ENCODE data around the gene RPP25L. TPM values are rescaled to one million over a fixed set of nuclear protein-coding genes. Genes with fewer than 3 reads are reported as not detected.

The RPP25L gene, protein sequence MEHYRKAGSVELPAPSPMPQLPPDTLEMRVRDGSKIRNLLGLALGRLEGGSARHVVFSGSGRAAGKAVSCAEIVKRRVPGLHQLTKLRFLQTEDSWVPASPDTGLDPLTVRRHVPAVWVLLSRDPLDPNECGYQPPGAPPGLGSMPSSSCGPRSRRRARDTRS
- total RNA-seq = 18.0 and 56.4 TPM in 2 replicates

DNA sequence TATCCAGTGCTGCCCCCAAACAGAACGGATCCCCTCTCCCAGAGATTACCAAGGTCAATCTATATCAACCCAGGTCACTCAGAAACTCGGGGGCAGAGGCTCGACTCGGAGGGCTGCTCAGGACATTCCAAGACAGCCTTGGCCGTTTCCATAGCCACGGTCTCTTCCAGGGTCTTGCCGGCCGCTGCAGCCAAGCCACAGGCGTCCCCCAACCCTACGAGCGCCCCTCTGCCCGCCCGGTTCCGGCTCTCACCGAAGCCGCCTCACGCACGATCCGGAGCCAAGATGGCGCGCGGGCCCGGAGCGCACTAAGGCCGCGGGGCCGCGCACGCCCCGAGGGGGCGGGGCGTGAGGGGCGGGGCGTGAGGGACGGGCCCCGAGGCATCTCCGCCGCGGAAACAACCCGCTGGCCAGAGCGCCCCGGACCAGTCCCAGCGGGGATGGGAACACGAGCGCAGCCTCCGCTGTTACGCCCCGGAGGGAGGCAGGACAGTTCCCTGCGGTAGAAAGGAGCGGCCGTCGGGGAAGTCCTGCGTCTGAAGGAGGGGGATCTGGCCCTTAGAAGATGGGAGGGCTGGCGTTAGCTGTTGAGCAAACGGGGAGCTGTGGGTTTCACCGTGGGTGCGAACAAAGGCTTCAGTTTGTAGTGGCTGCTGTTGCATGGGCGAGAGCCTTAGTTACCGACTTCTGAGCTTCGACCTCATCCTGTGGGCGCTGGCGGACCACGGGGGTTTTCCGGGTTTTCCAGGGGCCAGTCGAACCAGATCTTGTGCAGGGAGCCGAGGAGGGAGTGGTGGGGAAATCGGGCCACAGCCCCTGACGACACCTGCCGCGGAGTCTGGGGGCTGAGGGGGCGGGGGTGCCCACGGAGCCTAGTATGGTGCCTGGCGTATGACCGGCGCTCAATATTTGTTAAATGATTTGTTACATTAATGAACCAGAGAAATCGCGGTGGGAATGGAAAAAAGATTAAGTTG lies at the start of gene RPP25L:
TSS of gene RPP25L (minus strand) at position 287 of the 977 bp plus-strand sequence. CDS start 801 bp downstream, outside the sequence.

DNA sequence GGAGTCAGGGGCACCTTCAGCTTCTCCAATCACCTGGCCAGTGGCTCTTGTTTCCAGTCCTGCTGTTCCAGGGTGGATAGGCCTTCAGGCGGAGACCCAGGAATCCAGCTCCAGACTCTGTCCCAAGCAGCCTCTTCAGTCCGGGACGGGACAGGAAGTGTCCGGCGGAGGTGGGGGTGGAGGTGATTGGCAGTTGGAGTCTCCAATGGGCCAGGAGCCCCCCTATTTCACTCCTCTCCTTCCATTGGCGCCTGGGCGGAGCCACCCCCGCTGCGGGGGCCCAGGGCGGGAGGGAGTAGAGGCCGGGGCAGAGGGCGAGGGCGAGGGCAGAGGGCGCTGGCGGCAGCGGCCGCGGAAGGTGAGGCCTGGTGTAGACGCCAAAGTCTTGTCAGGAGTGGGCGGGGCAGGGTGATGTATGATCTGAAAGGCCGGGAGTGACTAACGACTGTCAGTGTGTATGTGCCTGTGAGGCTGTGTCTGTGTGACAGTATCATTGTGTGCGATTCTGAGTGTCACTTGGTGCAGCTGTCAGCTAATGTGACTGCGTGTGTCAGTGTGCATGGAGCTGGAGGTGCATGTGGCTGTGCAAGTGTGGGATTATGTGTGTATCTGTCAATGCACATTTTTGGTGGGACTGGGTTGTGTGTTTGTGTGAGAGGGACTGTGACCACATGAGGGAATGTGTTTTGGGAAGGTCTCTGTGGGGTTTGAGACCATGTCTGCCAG lies 40.1 kb upstream of the RPP25L start, which contains the start of gene IL11RA:
TSS of gene IL11RA (plus strand) at position 310 of the 726 bp plus-strand sequence. CDS start 3,033 bp downstream, outside the sequence.

DNA sequence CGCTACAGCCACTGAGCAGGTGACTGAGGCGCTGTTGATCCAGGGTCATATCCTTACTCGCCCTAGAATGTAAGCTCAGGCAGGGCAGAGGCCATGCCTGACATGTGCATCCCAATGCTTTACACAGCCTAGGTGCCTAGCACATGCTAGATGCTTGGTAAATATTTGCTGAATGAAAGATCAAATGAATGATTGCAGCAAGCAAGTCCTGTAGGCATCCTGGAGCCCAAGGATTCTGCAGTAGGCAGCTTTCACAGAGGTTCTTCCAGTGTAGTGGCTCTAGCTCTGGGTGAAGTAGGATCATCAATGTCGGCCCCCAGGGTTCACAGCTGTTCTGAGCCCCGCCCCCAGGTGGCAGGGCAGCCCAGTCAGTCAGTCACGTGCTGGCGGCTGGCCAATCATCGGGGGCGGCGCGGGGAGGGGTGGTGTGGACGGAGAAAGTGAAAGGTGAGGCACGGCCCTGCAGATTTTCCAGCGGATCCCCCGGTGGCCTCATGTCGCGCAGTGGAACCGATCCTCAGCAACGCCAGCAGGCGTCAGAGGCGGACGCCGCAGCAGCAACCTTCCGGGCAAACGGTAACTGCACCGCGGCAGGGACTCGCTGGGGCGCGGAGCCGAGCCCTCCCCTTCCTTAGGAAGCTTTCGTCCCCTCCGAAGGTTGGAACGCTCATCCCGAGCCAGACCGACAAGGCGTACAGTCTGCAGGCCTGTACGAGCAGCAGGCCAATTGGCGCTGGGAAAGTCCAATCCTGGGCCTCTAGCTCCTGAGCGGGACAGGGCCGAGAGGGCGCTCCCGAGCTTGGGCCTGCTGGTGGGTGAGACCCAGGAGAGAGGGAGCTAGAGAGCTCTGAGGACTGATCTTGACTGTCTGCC lies 34.5 kb upstream of the RPP25L start, which contains the start of gene GALT:
TSS of gene GALT (plus strand) at position 465 of the 873 bp plus-strand sequence. CDS start at position 495, 30 bp downstream.

DNA sequence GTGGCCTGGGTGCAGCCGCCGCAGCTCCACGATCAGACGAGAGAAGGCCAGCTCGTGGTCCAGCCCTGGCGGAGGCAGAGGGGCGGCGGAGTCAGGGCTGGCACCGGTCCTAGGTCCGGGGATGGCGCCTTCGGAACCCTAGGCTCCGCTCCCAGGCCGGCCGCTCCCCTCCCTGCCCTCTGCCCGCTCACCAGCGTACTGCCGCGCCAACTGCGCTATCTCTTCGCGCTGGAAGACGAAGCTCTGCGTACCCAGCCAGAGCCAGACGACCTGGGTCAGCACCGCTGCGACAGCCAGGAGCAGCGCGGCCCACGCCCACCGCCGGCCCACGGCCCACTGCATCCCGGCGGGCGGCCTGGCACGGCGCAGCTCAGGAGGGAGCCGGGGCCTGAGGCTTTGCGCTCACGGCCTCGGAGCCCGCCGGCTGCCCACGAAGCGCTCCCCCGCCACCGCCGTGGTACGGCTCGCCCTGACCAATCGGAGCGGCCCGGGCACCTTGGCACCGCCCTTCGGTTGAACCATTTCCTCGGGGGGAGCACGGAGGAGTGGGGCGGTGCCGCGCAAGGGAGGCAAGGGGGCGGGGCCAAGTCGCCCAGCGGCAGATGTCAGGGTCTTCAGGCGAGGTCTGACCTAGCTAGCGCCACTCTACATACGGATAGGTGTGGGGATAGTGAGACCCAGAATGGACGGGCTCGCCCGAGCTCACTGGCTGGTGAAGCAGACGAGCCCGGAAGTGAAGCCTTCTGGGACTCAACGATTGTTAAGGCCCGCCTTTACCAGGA lies 25.6 kb upstream of the RPP25L start, which contains the start of gene SIGMAR1:
TSS of gene SIGMAR1 (minus strand) at position 432 of the 782 bp plus-strand sequence. CDS start at position 342, 90 bp downstream.

DNA sequence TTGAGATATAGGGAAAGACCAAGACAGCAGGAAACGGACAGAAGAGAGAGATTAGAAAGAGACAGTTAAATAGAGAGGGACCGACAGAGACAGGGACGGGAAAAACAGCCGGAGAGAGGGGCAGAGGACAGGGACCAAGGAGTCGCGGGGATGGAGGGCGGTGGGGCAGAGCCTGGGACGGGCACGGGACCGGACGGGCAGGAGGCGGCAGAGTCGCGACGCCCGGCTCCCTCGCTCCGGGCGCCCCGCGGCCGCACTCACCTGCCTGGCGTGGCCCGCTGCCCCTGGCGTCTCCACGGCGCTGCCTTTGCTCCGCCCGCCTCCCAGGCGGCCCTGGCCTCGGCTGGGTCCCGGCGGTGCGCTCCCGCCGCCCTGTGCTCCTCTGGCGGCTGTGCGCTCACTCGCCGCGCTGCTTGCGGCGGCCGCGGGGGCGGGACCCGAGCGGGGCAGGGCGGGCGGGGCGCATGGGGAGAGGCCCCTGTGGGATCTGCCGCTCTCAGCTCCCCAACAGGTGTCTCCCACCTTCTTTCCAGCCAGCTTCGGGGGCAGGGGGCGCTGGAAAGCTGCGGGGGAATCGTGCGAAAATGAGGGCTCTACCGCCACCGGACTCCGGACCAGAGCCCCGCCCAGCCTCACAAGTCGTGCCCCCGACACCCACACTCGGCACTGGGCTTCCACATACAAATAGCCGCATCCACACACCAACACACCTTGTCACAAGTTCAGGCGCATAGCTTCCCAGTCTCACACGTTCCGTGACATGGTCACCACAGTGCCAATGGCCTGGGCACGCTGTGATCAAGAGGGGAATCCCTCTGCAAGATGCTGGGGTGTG lies 17.0 kb upstream of the RPP25L start, which contains the start of gene ARID3C:
TSS of gene ARID3C (minus strand) at position 411 of the 835 bp plus-strand sequence. CDS start 1,052 bp downstream, outside the sequence.

DNA sequence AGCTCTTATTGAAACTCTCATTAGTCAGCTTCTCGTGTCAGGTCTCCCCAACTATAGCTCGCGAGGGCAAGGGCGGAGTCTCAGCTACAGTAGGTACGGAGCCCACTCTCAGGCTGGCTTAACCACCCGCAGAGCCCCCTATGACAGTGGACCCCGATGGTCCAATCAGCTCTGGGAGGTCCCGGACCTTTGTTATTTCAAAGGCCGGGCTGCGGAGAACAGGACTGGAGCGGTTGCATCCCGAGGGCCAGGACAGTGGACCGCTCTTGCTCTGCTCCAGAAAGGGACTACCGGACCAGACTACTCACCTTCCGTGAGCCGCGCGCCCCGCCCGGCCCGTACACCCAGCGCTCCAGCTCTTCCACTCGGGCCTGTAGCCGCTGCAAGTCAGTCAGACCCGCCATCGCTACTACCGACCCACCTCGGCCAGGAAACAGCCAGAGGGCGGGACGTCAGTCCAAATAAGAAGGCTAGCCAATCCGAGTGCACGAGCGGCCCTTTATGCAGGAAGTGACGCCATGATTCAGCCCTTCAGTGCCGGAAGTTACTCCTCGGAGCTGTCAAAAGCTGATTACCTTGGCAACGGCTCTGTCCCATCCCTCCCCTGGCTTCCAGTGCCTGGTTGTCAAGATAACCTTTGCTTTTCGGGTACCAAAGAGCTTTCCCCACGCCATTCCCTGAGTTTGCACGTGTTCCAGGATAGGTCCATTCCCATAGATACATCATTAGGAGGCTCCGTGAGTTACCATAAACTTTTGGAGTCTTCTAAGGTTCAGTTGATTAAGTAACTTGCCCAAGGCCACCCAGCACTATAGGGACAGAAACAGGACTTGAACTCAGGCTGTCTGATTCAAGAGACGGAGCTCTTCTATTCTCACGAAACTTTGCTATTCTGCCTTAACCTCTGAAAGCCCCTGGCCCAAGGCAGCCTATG lies 8.4 kb upstream of the RPP25L start, which contains the start of gene DCTN3:
TSS of gene DCTN3 (minus strand) at position 435 of the 934 bp plus-strand sequence. CDS start at position 404, 31 bp downstream.

GRCh38 chr9:34589636-34590380 lies 22.1 kb downstream of the RPP25L start, which contains the start of gene CNTFR:
Gene CNTFR (minus strand): TSS chr9:34589724. CDS start chr9:34568981, 20,743 bp downstream.

Other genes starting within 250 kb of the RPP25L start
- gene MYORG, start 235.2 kb downstream of the RPP25L start, total RNA-seq = 2.7 and 14.1 TPM in 2 replicates
- 4.4 and 10.0 TPM in 2 replicates for gene FAM219A, start 153.5 kb downstream of the RPP25L start, total RNA-seq
- gene DNAI1, start 153.3 kb downstream of the RPP25L start, total RNA-seq = not detected in 2 replicates
- gene ENHO, start 89.1 kb downstream of the RPP25L start, total RNA-seq = not detected in 2 replicates
- not detected in 2 replicates for gene CNTFR, start 22.4 kb downstream of the RPP25L start, total RNA-seq
- gene DCTN3, start 8.4 kb upstream of the RPP25L start, total RNA-seq = 56.2 and 57.4 TPM in 2 replicates
- 0.34 and 0.50 TPM in 2 replicates for gene ARID3C, start 17.0 kb upstream of the RPP25L start, total RNA-seq
- gene SIGMAR1, start 25.7 kb upstream of the RPP25L start, total RNA-seq = 64.6 and 84.9 TPM in 2 replicates
- 12.3 and 25.3 TPM in 2 replicates for gene GALT, start 34.6 kb upstream of the RPP25L start, total RNA-seq
- 0.68 and 2.3 TPM in 2 replicates for gene IL11RA, start 40.1 kb upstream of the RPP25L start, total RNA-seq
- 0.21 and 0.34 TPM in 2 replicates for gene CCL27, start 50.6 kb upstream of the RPP25L start, total RNA-seq
- gene CCL19, start 79.2 kb upstream of the RPP25L start, total RNA-seq = not detected in 2 replicates
- gene CCL21, start 98.0 kb upstream of the RPP25L start, total RNA-seq = not detected in 2 replicates